ENCODE measurements around the gene PDLIM4.
A peak's percentile ranks its signal among the peaks of the same experiment; 100 is the strongest.

The PDLIM4 gene

DNA sequence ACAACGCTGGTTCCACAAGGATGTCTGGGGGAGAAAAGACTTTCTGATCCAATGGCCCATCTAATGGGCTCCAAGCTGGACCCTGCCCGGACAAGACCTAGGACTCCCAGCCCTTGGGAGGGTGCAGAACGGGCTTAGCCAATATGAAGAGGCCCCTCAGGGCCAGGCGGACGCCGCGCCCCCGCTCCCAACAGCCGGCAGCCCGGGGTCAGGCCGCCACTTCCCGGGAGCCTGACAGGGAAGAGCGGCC is 30.3 kb upstream of the PDLIM4 start:
- peak; percentile 15 for DNase-seq (ENCODE audit: low read depth, low spot score)

GRCh38 chr5:132227485-132228240 is 29.8 kb upstream of the PDLIM4 start, which contains the start of gene P4HA2:
P4HA2 (minus strand) TSS chr5:132227853; CDS start chr5:132218626, 9,227 bp downstream.
- peak; percentile 79 for DNase-seq (ENCODE audit: low read depth, low spot score)

DNA sequence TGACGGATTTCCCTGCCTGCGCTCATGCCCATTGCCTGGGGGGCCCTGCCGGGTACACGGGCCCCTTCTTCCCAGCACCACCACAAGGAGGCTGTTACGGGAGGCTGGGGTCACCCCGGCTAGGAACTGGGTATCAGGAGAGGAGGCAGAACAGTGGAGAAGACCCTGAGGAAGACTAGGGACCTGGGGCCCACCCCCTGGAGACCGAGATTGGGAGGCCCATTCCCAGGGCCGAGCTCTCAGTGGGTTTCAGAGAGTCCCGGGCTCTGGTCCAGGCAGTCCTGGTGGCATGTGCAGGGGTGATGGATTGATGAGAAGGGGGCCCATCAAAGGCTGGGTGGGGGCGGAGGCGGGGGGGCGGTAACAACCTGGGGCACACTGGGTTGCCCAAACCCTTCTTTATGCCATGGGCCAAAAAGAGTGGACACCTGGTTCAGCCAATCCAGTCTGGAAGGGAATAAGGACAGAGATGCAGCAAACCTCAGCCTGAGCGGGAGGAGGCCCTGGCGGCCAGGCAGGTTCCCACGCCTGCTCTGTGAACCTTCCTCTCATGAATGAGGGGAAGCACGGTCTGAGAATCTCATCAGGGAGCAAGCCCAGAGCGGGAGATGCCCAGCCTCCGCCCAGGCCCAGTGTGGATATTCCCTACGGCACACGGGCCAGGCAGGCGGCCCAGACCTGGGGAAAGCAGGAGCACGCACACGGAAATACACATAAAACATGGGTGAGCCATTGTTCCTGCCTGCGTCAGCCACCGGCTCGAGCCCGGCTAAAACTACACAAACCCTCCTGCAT is 29.1 kb upstream of the PDLIM4 start:
- no peak for DNase-seq (ENCODE audit: low read depth, low spot score)

- no peak for DNase-seq (ENCODE audit: low read depth, low spot score)
These were observed 28.3 kb upstream of the PDLIM4 start for GRCh38 chr5:132229236-132229635.

- no peak for DNase-seq (ENCODE audit: low read depth, low spot score)
These were observed 26.6 kb upstream of the PDLIM4 start for GRCh38 chr5:132230871-132231270.

DNA sequence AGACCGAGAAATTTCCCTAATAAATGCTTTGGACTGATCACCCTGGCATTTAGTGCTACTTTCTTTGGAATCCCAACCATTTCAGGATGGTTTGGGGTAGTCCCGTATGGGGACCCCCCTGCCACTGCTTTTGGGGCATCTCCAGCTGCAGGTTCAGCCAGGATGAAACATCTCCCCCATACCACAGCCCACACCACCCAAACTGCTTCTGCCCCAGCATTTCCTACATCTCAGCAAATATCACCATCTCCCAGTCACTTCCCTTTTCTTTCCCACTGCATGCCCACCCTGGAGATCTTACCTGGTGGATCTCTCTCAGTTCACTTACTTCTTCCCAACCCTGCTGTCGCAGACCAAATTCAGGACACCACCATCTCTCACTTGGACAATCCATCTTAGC is 25.0 kb upstream of the PDLIM4 start:
- no peak for DNase-seq (ENCODE audit: low read depth, low spot score)

GRCh38 chr5:132233081-132233480 is 24.4 kb upstream of the PDLIM4 start:
- no peak for DNase-seq (ENCODE audit: low read depth, low spot score)

GRCh38 chr5:132233811-132234683 is 23.4 kb upstream of the PDLIM4 start:
- no peak for DNase-seq (ENCODE audit: low read depth, low spot score)

- DNase-seq (ENCODE audit: low read depth, low spot score) = no peak
These were observed 22.8 kb upstream of the PDLIM4 start for GRCh38 chr5:132234684-132235062.

DNA sequence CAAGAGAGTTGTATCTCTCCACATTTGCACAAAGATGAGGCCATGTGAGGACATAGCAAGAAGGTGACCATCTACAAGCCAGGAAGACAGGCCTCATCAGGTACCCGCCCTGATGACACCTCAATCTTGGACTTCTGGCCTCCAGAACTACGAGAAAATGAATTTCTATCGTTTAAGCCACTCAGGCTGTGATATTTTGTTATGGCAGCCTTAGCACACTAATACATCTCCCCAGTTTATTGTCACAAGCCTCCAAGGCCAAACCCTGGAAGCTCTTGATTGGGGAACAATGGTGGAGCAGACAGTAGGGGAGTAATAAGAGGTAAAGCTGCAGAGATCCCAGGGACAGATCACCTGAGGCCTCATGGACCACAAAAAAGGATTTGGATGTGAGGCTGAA is 22.2 kb upstream of the PDLIM4 start:
- DNase-seq (ENCODE audit: low read depth, low spot score) = no peak

GRCh38 chr5:132237141-132237540 is 20.4 kb upstream of the PDLIM4 start:
- no peak for DNase-seq (ENCODE audit: low read depth, low spot score)

DNA sequence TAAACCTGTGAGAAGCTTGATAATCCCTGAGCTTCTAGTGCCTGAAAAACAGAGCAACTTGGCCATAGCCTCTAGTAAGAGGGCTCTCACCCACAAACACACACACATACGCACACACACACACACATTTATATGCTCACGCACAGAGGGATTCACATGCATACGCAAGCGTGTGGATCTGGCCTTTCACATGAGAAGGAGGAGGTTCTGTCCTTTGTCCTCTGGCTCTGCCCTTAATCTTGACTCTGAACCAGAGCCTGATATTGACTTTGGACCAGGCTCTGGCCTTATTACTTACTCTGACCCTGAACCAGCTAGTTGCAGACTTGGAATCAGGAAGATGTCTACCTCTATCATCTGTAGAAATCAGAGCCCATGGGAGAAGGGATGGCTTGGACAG is 19.8 kb upstream of the PDLIM4 start:
- no peak for DNase-seq (ENCODE audit: low read depth, low spot score)

DNA sequence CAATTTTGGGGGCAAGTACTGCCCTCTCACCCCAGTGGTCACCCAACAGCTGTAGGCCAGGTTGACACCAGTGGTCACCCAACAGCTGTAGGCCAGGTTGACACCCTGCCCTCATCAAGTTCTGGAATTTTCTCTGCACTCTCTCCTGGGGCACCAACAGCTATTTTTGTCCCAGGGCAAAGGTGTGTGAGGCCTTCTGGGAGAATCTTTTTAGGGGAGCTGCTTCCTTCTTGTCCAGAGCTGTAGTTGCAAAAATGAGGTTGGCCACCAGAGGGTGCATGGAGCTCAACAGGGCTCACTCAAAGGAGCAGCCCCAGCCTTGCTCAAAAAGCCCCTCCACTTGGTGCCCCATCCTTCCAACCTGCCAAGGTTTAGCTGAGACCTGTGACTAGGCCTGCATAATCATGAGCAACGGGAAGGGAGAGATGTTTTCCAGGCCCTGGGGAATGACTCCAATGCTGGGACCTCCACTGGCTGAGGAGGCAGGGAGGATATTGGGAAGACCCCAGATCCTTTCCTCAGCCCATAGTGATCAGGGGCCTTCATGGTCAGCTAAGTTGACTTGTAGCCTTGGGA is 19.2 kb upstream of the PDLIM4 start:
- DNase-seq (ENCODE audit: low read depth, low spot score) = peak; percentile 78

- no peak for DNase-seq (ENCODE audit: low read depth, low spot score)
These were observed 18.5 kb upstream of the PDLIM4 start for GRCh38 chr5:132238901-132239500.

GRCh38 chr5:132239776-132240175 is 17.7 kb upstream of the PDLIM4 start:
- DNase-seq (ENCODE audit: low read depth, low spot score) = no peak

DNA sequence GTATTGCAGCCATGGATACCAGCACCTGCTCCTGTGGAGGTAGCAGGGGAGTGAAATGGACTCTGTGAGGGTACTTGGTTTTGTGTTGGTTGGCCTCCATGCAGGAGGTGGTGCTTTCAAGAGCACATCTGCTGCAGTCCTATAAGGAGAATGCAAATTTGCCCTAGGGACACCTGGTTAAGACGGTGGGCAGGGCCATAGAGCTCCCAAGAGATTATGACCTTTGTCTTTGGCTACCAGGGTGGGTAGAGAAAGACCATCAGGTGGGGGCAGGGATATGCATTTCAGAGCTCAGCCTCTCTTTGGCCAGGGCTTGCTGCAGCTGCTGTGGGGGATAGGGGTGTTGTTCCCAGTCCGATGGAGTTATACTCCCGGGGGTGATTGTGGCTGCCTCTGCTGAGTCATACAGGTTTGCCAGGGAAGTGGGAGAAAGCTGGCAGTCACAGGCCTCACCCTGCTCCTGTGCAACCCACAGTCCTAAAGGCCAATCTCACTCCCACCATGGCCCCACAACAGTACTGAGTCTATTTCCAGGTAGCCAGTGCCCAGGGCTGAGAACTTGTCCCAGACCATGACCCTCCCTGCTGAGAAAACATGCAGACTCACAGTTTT is 14.0 kb upstream of the PDLIM4 start:
- no peak for DNase-seq (ENCODE audit: low read depth, low spot score)

DNA sequence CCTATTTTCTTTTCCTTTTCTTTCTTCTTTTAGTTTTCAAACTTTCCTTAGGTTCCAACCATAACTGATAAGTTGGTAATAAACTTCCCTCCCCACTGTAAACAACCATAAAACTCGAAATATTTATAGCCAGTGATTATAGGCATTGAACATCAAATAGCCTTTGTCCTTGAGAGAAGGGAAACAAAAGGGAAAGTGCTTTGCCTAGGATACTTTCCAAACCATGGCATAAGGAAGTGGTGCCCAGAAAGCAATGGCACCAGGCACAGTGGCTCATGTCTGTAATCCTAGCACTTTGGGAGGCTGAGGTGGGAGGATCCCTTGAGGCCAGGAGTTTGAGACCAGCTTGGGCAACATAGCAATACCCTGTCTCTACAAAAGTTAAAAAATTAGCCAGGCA is 11.9 kb upstream of the PDLIM4 start:
- DNase-seq (ENCODE audit: low read depth, low spot score) = no peak

- no peak for DNase-seq (ENCODE audit: low read depth, low spot score)
These were observed 10.7 kb upstream of the PDLIM4 start for GRCh38 chr5:132246806-132247205.

DNA sequence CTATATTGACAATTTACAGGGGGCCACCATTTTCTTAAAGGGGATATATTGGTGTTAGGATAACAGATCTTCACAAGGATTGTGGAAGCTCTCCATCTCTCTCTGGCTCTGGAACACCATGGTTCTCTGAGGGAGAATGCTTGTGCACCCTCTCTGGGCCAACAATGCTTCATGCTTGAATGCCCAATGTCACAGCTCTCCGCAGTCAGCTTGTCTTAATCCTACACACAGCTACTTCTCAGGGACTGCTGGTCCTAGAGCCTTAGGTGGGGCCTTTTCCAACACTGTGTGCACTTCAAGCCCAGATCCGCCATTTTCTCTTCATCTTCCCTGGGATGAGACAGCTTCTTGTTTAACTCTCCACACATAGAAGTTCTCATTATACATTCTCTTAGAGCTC is 6.9 kb upstream of the PDLIM4 start:
- no peak for DNase-seq (ENCODE audit: low read depth, low spot score)

GRCh38 chr5:132251220-132251725 is 6.2 kb upstream of the PDLIM4 start:
- DNase-seq (ENCODE audit: low read depth, low spot score) = no peak

DNA sequence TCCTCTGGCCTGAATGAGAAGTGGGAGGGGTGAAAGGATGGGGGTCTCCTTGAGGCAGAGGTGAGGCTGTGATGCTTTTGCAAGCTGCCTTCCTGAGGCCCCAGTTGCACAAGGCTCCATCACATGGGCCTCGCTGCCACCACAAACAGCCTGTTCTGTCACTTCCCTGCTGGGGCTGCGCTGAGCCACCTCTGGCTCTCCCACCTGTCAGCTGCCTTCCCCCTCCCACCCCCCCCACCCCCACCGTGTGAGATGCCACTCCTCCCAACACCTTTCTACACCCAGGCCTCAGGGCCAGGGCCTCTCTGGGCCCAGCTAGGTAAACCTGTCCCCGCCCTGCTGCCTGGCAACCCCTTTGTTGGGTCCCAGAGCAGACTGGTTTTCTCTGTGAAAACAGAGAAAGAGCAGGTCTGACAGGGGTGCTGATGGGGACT is 4.5 kb upstream of the PDLIM4 start:
- DNase-seq (ENCODE audit: low read depth, low spot score) = no peak

All from ELF-1 (cell line).